ENCODE measurements around the gene VWA3A. TPM values are rescaled to one million over a fixed set of nuclear protein-coding genes. Genes with fewer than 3 reads are reported as not detected.

Gene VWA3A
- total and polyA plus RNA-seq, 2 experiments from 2014 or later, result 0.45 TPM; not detected in 1

GRCh38 chr16:22091721-22092120 lies 620 bp upstream of the VWA3A start:
- no peaks in the 10 kb centered on the region for H3K9me3 Mint-ChIP-seq
- Histone ChIP-seq H3K4me2 (peak overlapping the region; percentile 40; the same call in 1 of the 2 replicates), H3K4me3 (no peak overlapping the region), H3K4me1 (ENCODE audit: insufficient read depth) (peaks cover 11% of the 10 kb centered on the region; the same call in 1 of the 2 replicates), H4K20me1 (replicated peaks; ENCODE audit: insufficient read depth) (no peaks in the 10 kb centered on the region), H3K27ac (ENCODE audit: low read depth) (no peak overlapping the region), H2AFZ (no peak overlapping the region), H3K79me2 (replicated peaks; ENCODE audit: insufficient read depth) (no peaks in the 10 kb centered on the region), H3F3A (replicated peaks; ENCODE audit: low read depth) (no peaks in the 10 kb centered on the region), H3K9me2 (ENCODE audit: insufficient read depth) (peaks cover 10% of the 10 kb centered on the region; the same call in 1 of the 2 replicates), H3K36me3 (ENCODE audit: insufficient read depth) (no peaks in the 10 kb centered on the region), H3K27me3 (ENCODE audit: insufficient read depth) (no peaks in the 10 kb centered on the region)
- TF ChIP-seq NANOG (IDR thresholded peaks at IDR 0.05; ENCODE audit: borderline replicate concordance), result no peak
- TF ChIP-seq POLR2AphosphoS5 (IDR thresholded peaks at IDR 0.05; ENCODE audit: low read depth), result no peak
- no peak for TF ChIP-seq REST (IDR thresholded peaks at IDR 0.05; ENCODE audit: unreplicated experiment)
- no peak for TF ChIP-seq JUNB (IDR thresholded peaks at IDR 0.05; ENCODE audit: unreplicated experiment)
- no peak for TF ChIP-seq CTCF (conservative IDR thresholded peaks at IDR 0.05; ENCODE audit: low read depth in 2 of 2)
- no peak overlapping the region; the same call in 2 of the 3 replicates for H3K4me3 Mint-ChIP-seq
- no peaks in the 10 kb centered on the region for H3K36me3 Mint-ChIP-seq (ENCODE audit: low read depth)
- H3K27ac Mint-ChIP-seq, result peak overlapping the region; percentile 32; the same call in 1 of the 2 replicates
- peaks cover 9% of the 10 kb centered on the region for H3K4me1 Mint-ChIP-seq
- ATAC-seq (no peak), DNase-seq (ENCODE audit: low spot score) (no peak)
- H3K27me3 Mint-ChIP-seq (ENCODE audit: insufficient read depth, low read depth, poor library complexity), result no peaks in the 10 kb centered on the region

GRCh38 chr16:22093331-22093730 lies 990 bp downstream of the VWA3A start:
- DNase-seq (ENCODE audit: low spot score), result no peak
- Mint-ChIP-seq H3K4me3 (no peak overlapping the region), H3K9me3 (no peaks in the 10 kb centered on the region), H3K4me1 (peaks cover 9% of the 10 kb centered on the region), H3K27ac (no peak overlapping the region), H3K36me3 (ENCODE audit: low read depth) (no peaks in the 10 kb centered on the region), H3K27me3 (ENCODE audit: insufficient read depth, low read depth, poor library complexity) (no peaks in the 10 kb centered on the region)
- Histone ChIP-seq H3K79me2 (replicated peaks; ENCODE audit: insufficient read depth) (no peaks in the 10 kb centered on the region), H2AFZ (no peak overlapping the region), H3K27ac (ENCODE audit: low read depth) (no peak overlapping the region), H4K20me1 (replicated peaks; ENCODE audit: insufficient read depth) (no peaks in the 10 kb centered on the region), H3K4me3 (no peak overlapping the region), H3K4me2 (no peak overlapping the region), H3K27me3 (ENCODE audit: insufficient read depth) (no peaks in the 10 kb centered on the region), H3K36me3 (ENCODE audit: insufficient read depth) (no peaks in the 10 kb centered on the region), H3K9me2 (ENCODE audit: insufficient read depth) (peaks cover 10% of the 10 kb centered on the region; the same call in 1 of the 2 replicates), H3F3A (replicated peaks; ENCODE audit: low read depth) (no peaks in the 10 kb centered on the region), H3K4me1 (ENCODE audit: insufficient read depth) (peaks cover 11% of the 10 kb centered on the region; the same call in 1 of the 2 replicates)
- no peak for ATAC-seq
- TF ChIP-seq ZNF462 (CRISPR knock-in tag; IDR thresholded peaks at IDR 0.05) (no peak), EZH2phosphoT487 (IDR thresholded peaks at IDR 0.05; ENCODE audit: unreplicated experiment) (no peak)
